ENCODE measurements around the gene ZSWIM3. TPM values are rescaled to one million over a fixed set of nuclear protein-coding genes. Genes with fewer than 3 reads are reported as not detected.

The ZSWIM3 gene
- total RNA-seq, 1 donor from 2014 or later: 11.9 TPM

Other genes starting within 250 kb of the ZSWIM3 start
- gene WFDC10A, start 227.9 kb upstream of the ZSWIM3 start, total RNA-seq: not detected in 2 replicates
- gene WFDC9, start 226.3 kb upstream of the ZSWIM3 start, total RNA-seq: not detected in 2 replicates
- not detected in 2 replicates for gene WFDC11, start 187.4 kb upstream of the ZSWIM3 start, total RNA-seq
- not detected in 2 replicates for gene WFDC13, start 155.6 kb upstream of the ZSWIM3 start, total RNA-seq
- gene WFDC10B, start 152.6 kb upstream of the ZSWIM3 start, total RNA-seq: not detected in 2 replicates
- not detected in 2 replicates for gene SPINT4, start 135.3 kb upstream of the ZSWIM3 start, total RNA-seq
- not detected in 2 replicates for gene WFDC3, start 65.7 kb upstream of the ZSWIM3 start, total RNA-seq
- 9.2 and 13.8 TPM in 2 replicates for gene DNTTIP1, start 65.7 kb upstream of the ZSWIM3 start, total RNA-seq
- gene UBE2C, start 45.0 kb upstream of the ZSWIM3 start, total RNA-seq: 9.9 and 30.2 TPM in 2 replicates
- gene TNNC2, start 30.3 kb upstream of the ZSWIM3 start, total RNA-seq: not detected in 2 replicates
- 22.6 and 35.7 TPM in 2 replicates for gene SNX21, start 23.8 kb upstream of the ZSWIM3 start, total RNA-seq
- 28.7 and 42.5 TPM in 2 replicates for gene ACOT8, start 222 bp upstream of the ZSWIM3 start, total RNA-seq
- gene ZSWIM1, start 23.6 kb downstream of the ZSWIM3 start, total RNA-seq: 4.1 and 5.4 TPM in 2 replicates
- 1.0 and 1.2 TPM in 2 replicates for gene SPATA25, start 30.0 kb downstream of the ZSWIM3 start, total RNA-seq
- 3.2 and 4.4 TPM in 2 replicates for gene NEURL2, start 33.6 kb downstream of the ZSWIM3 start, total RNA-seq
- 47.8 and 48.1 TPM in 2 replicates for gene CTSA, start 33.7 kb downstream of the ZSWIM3 start, total RNA-seq
- gene PLTP, start 54.5 kb downstream of the ZSWIM3 start, total RNA-seq: 2.4 and 5.4 TPM in 2 replicates
- gene PCIF1, start 77.1 kb downstream of the ZSWIM3 start, total RNA-seq: 13.3 and 16.2 TPM in 2 replicates
- 14.8 and 17.4 TPM in 2 replicates for gene ZNF335, start 114.6 kb downstream of the ZSWIM3 start, total RNA-seq
- not detected in 2 replicates for gene MMP9, start 151.3 kb downstream of the ZSWIM3 start, total RNA-seq
- gene SLC12A5, start 171.6 kb downstream of the ZSWIM3 start, total RNA-seq: 0.17 and 0.47 TPM in 2 replicates
- 16.7 and 18.6 TPM in 2 replicates for gene NCOA5, start 232.3 kb downstream of the ZSWIM3 start, total RNA-seq

Measured in dermis blood vessel endothelial cell (primary cell).